ENCODE data around the gene VCX2.

DNA sequence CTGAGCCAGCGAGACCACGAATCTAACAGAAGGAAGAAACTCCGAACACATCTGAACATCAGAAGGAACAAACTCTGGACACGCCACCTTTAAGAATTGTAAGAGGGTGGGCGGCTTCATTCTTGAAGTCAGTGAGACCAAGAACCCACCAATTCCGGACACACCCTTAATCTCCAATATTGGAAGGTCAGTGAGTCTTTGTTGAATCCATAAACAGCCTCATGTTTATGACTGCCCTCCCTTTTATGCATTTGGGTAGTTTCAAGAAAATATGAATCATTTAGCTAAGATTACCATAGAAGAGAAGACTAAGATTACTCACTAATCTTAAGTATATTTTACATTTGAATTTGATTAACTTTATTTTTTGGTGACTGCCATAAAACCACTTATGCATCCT is 48.5 kb downstream of the VCX2 start:
- TF ChIP-seq, protein P1, sequence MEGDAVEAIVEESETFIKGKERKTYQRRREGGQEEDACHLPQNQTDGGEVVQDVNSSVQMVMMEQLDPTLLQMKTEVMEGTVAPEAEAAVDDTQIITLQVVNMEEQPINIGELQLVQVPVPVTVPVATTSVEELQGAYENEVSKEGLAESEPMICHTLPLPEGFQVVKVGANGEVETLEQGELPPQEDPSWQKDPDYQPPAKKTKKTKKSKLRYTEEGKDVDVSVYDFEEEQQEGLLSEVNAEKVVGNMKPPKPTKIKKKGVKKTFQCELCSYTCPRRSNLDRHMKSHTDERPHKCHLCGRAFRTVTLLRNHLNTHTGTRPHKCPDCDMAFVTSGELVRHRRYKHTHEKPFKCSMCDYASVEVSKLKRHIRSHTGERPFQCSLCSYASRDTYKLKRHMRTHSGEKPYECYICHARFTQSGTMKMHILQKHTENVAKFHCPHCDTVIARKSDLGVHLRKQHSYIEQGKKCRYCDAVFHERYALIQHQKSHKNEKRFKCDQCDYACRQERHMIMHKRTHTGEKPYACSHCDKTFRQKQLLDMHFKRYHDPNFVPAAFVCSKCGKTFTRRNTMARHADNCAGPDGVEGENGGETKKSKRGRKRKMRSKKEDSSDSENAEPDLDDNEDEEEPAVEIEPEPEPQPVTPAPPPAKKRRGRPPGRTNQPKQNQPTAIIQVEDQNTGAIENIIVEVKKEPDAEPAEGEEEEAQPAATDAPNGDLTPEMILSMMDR (IDR thresholded peaks at IDR 0.05) = no peak
- no peak for TF ChIP-seq POLR2AphosphoS5 (IDR thresholded peaks at IDR 0.05)
- no peak for TF ChIP-seq POLR2A (IDR thresholded peaks at IDR 0.05)

Measured in upper lobe of left lung (tissue), 4 donors.